AG04449 (cell line): ENCODE measurements around the gene DENND6B.

Experiments
- CTCF ChIA-PET: fragments of 350-600 bp; formaldehyde crosslinking; extraction: SDS; loops from one replicate; lab custom pipeline; 2021; ENCODE audit warnings: antibody characterized with exemption; lab: Yijun Ruan, JAX
- POLR2A ChIA-PET: fragments of 400-600, 350-600 bp; formaldehyde crosslinking; extraction: SDS; loops from one replicate; lab custom pipeline; 2020; ENCODE audit warnings: antibody characterized with exemption, inconsistent platforms; lab: Yijun Ruan, JAX
- DNase-seq: peaks from one replicate; pipeline ENCODE4 v3.0.0-alpha.2; 2010; ENCODE audit warnings: low read depth, low spot score
- H3K4me3 ChIP-seq: 2 replicates; pipeline ENCODE4 v1.5.1; 2011; ENCODE audit warnings: low read depth, mild to moderate bottlenecking, control low read depth, low read length
- CTCF ChIP-seq: IDR thresholded peaks from one replicate; pipeline ENCODE4 v1.5.1; 2011; ENCODE audit warnings: mild to moderate bottlenecking, moderate library complexity, low read length, control low read depth, inconsistent platforms; ENCODE audit not compliant: insufficient read depth; ENCODE audit errors: missing control alignments

DENND6B gene

GRCh38 chr22:50302564-50302963 is 24.2 kb downstream of the DENND6B start:
- ChIA-PET CTCF (interaction anchor here (0.9 to 2.5 kb wide), 8 partner anchors 9 to 155 kb away, joined by 3 to 10 read pairs (median 5); no protein-coding TSS in a partner anchor), POLR2A (interaction anchor here (1.0 to 2.2 kb wide), 3 partner anchors 10 to 30 kb away, joined by 3 to 6 read pairs (median 6); no protein-coding TSS in a partner anchor)
- DNase-seq = no peak
- TF ChIP-seq CTCF = no peak
- no peak overlapping the region for H3K4me3 ChIP-seq

- no peak overlapping the region for H3K4me3 ChIP-seq
- ChIA-PET CTCF (interaction anchor here (0.9 to 2.5 kb wide), 7 partner anchors 18 to 155 kb away, joined by 3 to 10 read pairs (median 4); no protein-coding TSS in a partner anchor), POLR2A (interaction anchor here (1.0 to 2.2 kb wide), 3 partner anchors 9 to 29 kb away, joined by 3 to 6 read pairs (median 6); no protein-coding TSS in a partner anchor)
- no peak for DNase-seq
- no peak for TF ChIP-seq CTCF
Observed at GRCh38 chr22:50302041-50302541, 24.7 kb downstream of the DENND6B start.

- ChIA-PET POLR2A (interaction anchor here (1.3 to 2.2 kb wide), 2 partner anchors 9 to 11 kb away, joined by 6 read pairs; no protein-coding TSS in a partner anchor), CTCF (interaction anchor here (0.9 to 2.5 kb wide), 7 partner anchors 25 to 154 kb away, joined by 3 to 10 read pairs (median 5); no protein-coding TSS in a partner anchor)
- no peak for DNase-seq
- no peak for TF ChIP-seq CTCF
- peak overlapping the region; percentile 3; the same call in 1 of the 2 replicates for H3K4me3 ChIP-seq
Observed at GRCh38 chr22:50301581-50301991, 25.2 kb downstream of the DENND6B start.

GRCh38 chr22:50300620-50301257 is 26.1 kb downstream of the DENND6B start:
- peak overlapping the region; percentile 34 for H3K4me3 ChIP-seq
- POLR2A ChIA-PET = interaction anchor here (2.2 kb wide), 1 partner anchor 10 kb away, joined by 6 read pairs; no protein-coding TSS in a partner anchor
- no peak for DNase-seq
- CTCF ChIA-PET = interaction anchor here (1.1 to 1.9 kb wide), 3 partner anchors 22 to 41 kb away, joined by 4 to 5 read pairs (median 4); no protein-coding TSS in a partner anchor
- no peak for TF ChIP-seq CTCF

GRCh38 chr22:50299785-50300619 is 26.8 kb downstream of the DENND6B start:
- POLR2A ChIA-PET = interaction anchor here (2.2 kb wide), 1 partner anchor 9 kb away, joined by 6 read pairs; no protein-coding TSS in a partner anchor
- no peak for TF ChIP-seq CTCF
- DNase-seq = no peak
- CTCF ChIA-PET = interaction anchor here (1.1 to 1.9 kb wide), 3 partner anchors 23 to 42 kb away, joined by 4 to 5 read pairs (median 4); no protein-coding TSS in a partner anchor
- peak overlapping the region; percentile 34 for H3K4me3 ChIP-seq
